HG02623 (cell line): ENCODE measurements around the gene RFPL4AL1.
"Not testable (repeated sequence)": the region's sequence is repeated elsewhere in the genome, so short reads cannot be mapped to it uniquely, and the experiment has no call there.

Source experiments
- ATAC-seq: cut with Tn5 transposase; IDR thresholded peaks from one replicate; pipeline ENCODE4 v1.9.1; 2021; ENCODE audit warnings: moderate library complexity; ENCODE audit not compliant: unreplicated experiment

RFPL4AL1 gene

DNA sequence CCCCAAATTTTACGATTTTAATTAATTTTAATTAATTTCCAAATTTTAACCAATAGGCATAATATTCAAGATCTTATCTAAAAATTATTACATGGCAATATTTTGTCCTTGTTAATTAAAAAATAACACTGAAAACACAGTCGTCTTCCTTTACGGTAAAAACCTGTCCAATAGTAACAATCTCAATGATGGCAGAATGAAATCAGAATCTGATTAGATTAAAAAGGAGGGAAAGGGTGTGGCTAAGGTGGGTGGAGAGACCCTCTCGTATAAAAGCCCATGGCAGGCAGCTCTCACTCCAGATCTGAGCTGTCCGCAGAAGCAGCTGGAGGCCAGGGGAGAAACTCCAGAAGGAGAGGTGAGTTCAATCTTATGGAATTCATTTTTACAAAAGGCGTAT lies at the start of gene RFPL4AL1:
RFPL4AL1 (plus strand) TSS at position 301 of the 400 bp plus-strand sequence. CDS start 2,687 bp downstream, outside the sequence.
- not testable (repeated sequence) for ATAC-seq

DNA sequence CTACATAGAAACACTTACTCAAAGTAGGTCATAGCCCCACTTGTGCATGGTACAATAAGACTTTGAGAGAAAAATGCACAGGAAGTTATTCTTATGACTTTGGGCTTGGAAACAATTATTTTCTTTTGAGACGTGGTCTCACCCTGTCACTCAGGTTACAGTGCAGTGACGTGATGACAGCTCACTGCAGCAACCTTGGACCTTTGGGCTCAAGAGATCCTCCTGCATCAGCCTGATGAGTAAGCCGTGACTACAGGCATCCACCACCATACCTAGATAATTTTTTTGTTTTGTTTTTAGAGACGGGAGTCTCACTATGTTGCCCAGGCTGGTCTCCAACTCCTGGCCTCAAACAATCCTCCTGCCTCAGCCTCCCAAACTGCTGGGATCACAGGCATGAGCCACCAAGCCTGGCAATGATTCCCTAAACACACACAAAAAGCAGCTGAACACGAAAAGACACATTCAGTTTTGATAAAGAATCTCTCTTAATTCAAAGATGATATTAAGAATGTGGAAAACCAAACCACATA lies 48.6 kb upstream of the RFPL4AL1 start:
- ATAC-seq = no peak

DNA sequence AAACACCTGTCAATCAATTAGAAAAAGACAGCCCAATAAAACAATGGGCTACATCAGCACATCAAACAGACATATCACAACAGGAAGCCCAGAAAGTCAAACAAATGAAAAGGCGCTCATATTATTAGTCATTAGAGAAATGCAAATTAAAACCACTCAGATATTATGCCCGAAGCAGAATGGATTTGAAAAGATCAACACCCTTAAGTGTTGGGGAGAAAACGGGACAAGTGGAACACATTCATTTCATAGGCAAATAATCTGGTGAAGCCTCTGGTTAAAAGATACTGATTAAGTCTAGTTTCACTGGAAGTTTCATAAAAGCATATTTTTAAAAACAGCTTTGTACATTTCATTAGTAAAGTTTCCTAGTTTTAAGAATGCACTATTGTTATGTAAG lies 48.1 kb upstream of the RFPL4AL1 start:
- no peak for ATAC-seq

- no peak for ATAC-seq
Measured at GRCh38 chr19:55723491-55723890, 45.4 kb upstream of the RFPL4AL1 start.

DNA sequence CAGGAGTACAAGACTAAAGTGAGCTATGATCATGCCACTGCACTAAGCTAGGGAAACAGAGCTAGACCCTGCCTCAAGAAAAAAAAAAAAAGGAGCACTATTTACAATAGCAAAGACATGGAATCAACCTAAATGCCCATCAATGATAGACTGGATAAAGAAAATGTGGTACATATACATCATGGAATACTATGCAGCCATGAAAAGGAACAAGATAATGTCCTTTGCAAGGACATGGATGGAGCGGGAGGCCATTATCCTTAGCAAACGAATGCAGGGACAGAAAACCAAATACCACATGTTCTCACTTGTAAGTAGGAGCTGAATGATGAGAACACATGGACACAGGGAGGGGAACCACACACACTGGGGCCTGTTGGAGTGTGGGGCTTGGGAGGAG lies 38.5 kb upstream of the RFPL4AL1 start:
- not testable (repeated sequence) for ATAC-seq

DNA sequence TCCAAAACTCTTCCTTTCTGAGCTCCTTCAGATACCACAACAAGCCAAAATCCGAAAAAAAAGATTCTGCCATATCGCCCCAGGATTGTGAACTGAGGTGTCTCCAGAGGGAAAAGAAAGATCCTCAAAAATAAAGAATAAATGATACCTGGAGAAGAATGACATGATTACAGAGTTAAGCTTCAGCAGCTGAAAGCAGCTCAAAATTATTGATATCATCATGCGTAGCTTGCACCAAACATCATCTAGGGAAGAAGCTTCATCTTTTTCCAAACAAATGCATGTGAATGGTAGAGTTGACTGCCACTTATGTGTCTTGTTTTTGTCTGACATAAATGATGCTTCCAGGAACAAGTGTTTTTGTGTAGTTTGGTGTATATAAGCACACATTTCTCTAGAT lies 30.6 kb upstream of the RFPL4AL1 start, which contains the start of gene NLRP9:
NLRP9 (minus strand) TSS at position 101 of the 400 bp plus-strand sequence; CDS start at position 73, 28 bp downstream.
- ATAC-seq = no peak

DNA sequence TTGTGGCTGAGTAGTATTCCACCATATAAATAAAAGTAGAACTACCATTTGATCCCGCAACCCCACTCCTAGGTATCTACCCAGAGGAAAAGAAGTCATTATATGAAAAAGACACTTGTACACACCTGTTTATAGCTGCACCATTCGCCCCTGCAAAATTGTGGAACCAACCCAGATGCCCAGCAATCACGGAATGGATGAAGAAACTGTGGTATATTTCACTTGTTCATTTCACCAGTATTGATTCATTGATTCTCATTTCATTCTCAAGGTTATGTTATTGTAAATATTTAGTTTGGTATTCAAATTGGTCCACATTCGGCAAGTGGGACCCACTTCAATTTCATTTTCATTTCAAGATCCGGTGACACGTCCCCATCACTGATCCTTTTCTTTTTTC lies 18.2 kb upstream of the RFPL4AL1 start:
- no peak for ATAC-seq

DNA sequence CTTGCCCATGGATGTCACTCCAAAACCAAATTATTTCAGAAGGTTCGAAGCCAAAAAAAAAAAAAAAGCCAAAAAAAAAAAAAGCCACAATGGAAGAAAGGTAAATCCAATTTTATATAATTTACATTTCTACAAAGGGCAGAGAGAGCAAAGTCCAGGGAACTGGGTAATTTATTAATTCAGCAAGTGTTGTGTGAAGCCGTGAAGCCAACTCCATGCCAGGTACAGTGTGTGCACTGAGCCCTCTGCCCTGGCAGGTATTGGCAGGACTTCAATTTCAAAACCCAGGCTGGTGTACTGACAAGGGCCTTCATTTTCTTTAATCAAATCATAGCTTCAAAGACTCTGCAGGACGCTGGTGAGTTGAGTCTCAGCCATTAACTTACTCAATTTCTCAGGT lies 15.5 kb upstream of the RFPL4AL1 start:
- ATAC-seq = no peak

GRCh38 chr19:55756808-55757207 lies 12.1 kb upstream of the RFPL4AL1 start:
- ATAC-seq = not testable (repeated sequence)

DNA sequence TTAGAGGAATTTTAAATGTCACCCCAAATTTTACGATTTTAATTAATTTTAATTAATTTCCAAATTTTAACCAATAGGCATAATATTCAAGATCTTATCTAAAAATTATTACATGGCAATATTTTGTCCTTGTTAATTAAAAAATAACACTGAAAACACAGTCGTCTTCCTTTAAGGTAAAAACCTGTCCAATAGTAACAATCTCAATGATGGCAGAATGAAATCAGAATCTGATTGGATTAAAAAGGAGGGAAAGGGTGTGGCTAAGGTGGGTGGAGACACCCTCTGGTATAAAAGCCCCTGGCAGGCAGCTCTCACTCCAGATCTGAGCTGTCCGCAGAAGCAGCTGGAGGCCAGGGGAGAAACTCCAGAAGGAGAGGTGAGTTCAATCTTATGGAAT lies 10.1 kb upstream of the RFPL4AL1 start, which contains the start of gene RFPL4A:
RFPL4A (plus strand) TSS at position 301 of the 400 bp plus-strand sequence. CDS start 2,704 bp downstream, outside the sequence.
- ATAC-seq = not testable (repeated sequence)

DNA sequence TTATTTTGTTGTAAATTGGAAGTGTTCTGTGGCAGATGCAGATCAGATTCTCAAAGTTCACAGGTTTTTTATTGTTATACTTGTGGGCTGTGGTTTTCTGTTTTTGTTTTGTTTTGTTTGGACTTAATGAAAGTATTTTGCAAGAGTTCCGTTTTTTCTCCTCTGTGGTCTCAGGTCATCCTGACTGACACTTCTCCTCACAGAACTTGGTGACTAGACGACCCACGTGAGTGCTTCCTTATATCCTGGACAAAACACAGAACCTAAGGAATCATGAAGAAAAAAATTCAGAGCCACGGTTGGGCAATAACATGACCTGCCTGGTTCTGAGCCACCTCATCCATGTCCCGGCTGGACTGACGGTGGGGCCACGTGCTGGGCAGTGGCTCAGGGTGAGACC lies 2.5 kb upstream of the RFPL4AL1 start:
- no peak for ATAC-seq

GRCh38 chr19:55769632-55770031 lies 714 bp downstream of the RFPL4AL1 start:
- not testable (repeated sequence) for ATAC-seq

GRCh38 chr19:55777528-55777927 lies 8.6 kb downstream of the RFPL4AL1 start:
- no peak for ATAC-seq

- no peak for ATAC-seq
Measured at GRCh38 chr19:55778331-55778730, 9.4 kb downstream of the RFPL4AL1 start.

GRCh38 chr19:55781112-55781511 lies 12.2 kb downstream of the RFPL4AL1 start:
- no peak for ATAC-seq

GRCh38 chr19:55795021-55795420 lies 26.1 kb downstream of the RFPL4AL1 start:
- ATAC-seq = no peak

DNA sequence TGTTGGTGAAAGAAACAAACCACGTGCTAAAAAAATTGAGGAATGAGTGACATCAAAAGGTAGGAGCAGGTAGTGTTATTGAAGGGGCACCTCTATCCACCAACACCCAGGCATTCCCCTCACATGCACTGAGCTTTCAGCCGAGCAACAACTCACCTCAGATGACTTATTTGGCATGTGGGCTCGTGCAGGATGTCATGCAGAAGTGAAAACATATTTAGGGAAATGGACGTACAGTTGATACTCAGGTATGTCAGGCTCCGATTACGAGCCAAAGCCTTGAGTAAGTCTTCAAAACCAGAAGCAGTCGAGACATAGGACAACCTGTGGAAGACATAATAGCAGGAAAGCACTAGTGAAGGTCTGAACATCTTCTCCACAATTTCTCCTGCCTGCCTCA lies 32.5 kb downstream of the RFPL4AL1 start:
- no peak for ATAC-seq

DNA sequence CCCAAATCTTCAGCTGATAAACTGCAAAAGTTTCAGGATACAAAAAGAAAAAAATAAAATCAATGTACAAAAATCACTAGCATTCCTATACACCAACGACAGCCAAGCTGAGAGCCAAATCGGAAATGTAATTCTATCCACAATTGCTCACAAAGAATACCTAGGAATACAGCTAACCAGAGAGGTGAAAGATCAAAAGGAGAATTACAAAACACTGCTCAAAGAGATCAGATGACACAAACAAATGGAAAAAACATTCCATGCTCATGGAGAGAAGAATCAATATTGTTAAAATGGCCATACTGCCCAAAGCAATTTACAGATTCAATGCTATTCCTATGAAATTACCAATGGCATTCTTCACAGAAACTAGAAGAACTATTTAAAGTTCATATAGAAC lies 33.4 kb downstream of the RFPL4AL1 start:
- no peak for ATAC-seq

- no peak for ATAC-seq
Measured at GRCh38 chr19:55809381-55810058, 40.6 kb downstream of the RFPL4AL1 start.

DNA sequence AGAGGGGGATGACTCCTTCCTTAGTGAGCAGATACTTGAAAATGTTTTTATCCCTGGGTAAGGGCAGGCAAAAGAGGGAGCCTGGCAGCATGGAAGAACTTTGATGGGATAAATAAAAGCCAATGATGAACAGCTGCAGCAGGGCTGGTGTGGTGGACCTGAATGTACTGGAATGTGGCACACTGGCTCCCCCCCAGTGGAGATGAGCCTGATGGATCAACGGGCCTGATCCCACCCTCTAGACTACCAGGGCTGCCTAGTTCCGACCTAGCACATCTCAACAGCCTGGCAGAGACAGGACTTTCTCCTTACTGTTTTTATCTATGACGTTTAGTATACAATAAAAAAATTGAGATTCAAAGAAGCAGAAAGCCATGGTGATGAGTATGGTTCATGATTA lies 42.4 kb downstream of the RFPL4AL1 start:
- no peak for ATAC-seq

GRCh38 chr19:55812449-55812848 lies 43.5 kb downstream of the RFPL4AL1 start:
- ATAC-seq = no peak

DNA sequence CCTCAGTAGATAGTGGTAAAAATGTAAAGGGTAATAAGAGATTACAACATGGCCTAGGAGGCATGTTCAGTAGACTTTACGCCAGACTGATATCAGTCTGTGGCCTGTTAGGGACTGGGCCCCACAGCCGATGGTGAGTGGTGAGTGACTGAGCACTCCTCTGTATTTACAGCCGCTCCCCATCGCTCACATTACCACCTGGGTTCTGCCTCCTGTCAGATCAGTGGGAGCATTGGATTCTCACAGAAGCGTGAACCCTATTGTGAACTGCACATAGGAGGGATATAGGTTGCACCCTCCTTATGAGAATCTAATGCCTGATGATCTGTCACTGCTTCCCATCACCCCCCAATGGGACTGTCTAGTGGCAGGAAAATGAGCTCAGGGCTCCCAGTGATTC lies 45.0 kb downstream of the RFPL4AL1 start:
- no peak for ATAC-seq

- ATAC-seq = no peak
Measured at GRCh38 chr19:55820037-55820436, 51.1 kb downstream of the RFPL4AL1 start.
